SK-N-SH (cell line): ENCODE measurements around the gene SELENOH. TPM values are rescaled to one million over a fixed set of nuclear protein-coding genes. Genes with fewer than 3 reads are reported as not detected.

ENCODE experiments used
- CTCF ChIA-PET: fragments of 300-600, 350-600 bp; formaldehyde crosslinking; extraction: SDS; loops from one replicate; lab custom pipeline; 2021; lab: Yijun Ruan, JAX
- POLR2A ChIA-PET: fragments of 350-600 bp; sonication (Branson Sonifier 250); formaldehyde crosslinking; extraction: SDS; loops from one replicate; lab custom pipeline; 2020; ENCODE audit warnings: antibody characterized with exemption, inconsistent platforms; lab: Yijun Ruan, JAX
- DNase-seq: peaks from one replicate; pipeline ENCODE4 v3.0.0; 2012
- H2AFZ ChIP-seq: fragments of 200-600 bp; sonication (generic); 2 replicates; pipeline ENCODE4 v1.8.1; 2016; ENCODE audit warnings: antibody characterized with exemption, mild to moderate bottlenecking, low read depth
- H3F3A ChIP-seq: fragments of 200-600 bp; sonication (generic); replicated peaks from 2 replicates; pipeline ENCODE3; 2016; ENCODE audit warnings: antibody characterized with exemption, mild to moderate bottlenecking; ENCODE audit not compliant: insufficient read depth
- H3K27ac ChIP-seq, 2 experiments: fragments of 200-500 bp in 1 of 2; fragments of 200-600 bp in 1 of 2; sonication (Bioruptor generic) in 1 of 2; sonication (generic), shearing (Covaris generic) in 1 of 2; 2 replicates each; pipeline versions ENCODE4 v1.5.1 to v1.6.1; 2014 to 2016; ENCODE audit warnings: low read depth in 2 of 2, inconsistent platforms in 1 of 2, low read length in 1 of 2, mild to moderate bottlenecking in 1 of 2, mixed read lengths in 1 of 2
- H3K27me3 ChIP-seq: fragments of 200-600 bp; sonication (generic), shearing (Covaris generic); 2 replicates; pipeline ENCODE4 v1.6.1; 2016; ENCODE audit warnings: mixed run types; ENCODE audit not compliant: insufficient read depth
- H3K36me3 ChIP-seq, 2 experiments: fragments of 200-500 bp in 1 of 2; fragments of 200-600 bp in 1 of 2; sonication (Bioruptor generic) in 1 of 2; sonication (generic) in 1 of 2; replicated peaks in 1 of 2; 2 replicates each; pipeline versions ENCODE3 to v1.5.1; 2014 to 2016; ENCODE audit warnings: low read length in 1 of 2, mild to moderate bottlenecking in 1 of 2; ENCODE audit not compliant: insufficient read depth in 2 of 2, control insufficient read depth in 1 of 2
- H3K4me1 ChIP-seq, 2 experiments: fragments of 200-500 bp in 1 of 2; fragments of 200-600 bp in 1 of 2; sonication (Bioruptor generic) in 1 of 2; sonication (generic), shearing (Covaris generic) in 1 of 2; 2 replicates each; pipeline versions ENCODE4 v1.5.1 to v1.6.1; 2014 to 2016; ENCODE audit warnings: low read depth in 1 of 2, low read length in 1 of 2, mixed run types in 1 of 2; ENCODE audit not compliant: insufficient read depth in 2 of 2, control insufficient read depth in 1 of 2
- H3K4me2 ChIP-seq: fragments of 200-600 bp; sonication (generic), shearing (Covaris generic); 2 replicates; pipeline ENCODE4 v1.6.1; 2017; ENCODE audit warnings: mixed run types
- H3K4me3 ChIP-seq, 2 experiments: fragments of 200-500 bp in 1 of 2; fragments of 200-600 bp in 1 of 2; sonication (Bioruptor generic) in 1 of 2; sonication (generic), shearing (Covaris generic) in 1 of 2; 2 replicates each; pipeline versions ENCODE4 v1.5.1 to v1.8.1; 2014 to 2016; ENCODE audit warnings: low read depth in 2 of 2, inconsistent platforms in 1 of 2, low read length in 1 of 2, mild to moderate bottlenecking in 1 of 2, mixed read lengths in 1 of 2, moderate library complexity in 1 of 2
- H3K79me2 ChIP-seq: fragments of 200-600 bp; sonication (generic); 2 replicates; pipeline ENCODE4 v1.8.1; 2017; ENCODE audit warnings: mild to moderate bottlenecking; ENCODE audit not compliant: insufficient read depth
- H3K9ac ChIP-seq: fragments of 200-600 bp; sonication (generic); 2 replicates; pipeline ENCODE4 v1.6.1; 2017; ENCODE audit warnings: mixed run types
- H3K9me2 ChIP-seq: fragments of 200-600 bp; sonication (generic); 2 replicates; pipeline ENCODE4 v1.6.1; 2017; ENCODE audit warnings: mixed run types
- H3K9me3 ChIP-seq: fragments of 200-600 bp; sonication (generic); 2 replicates; pipeline ENCODE4 v1.6.1; 2017; ENCODE audit warnings: mixed run types, mild to moderate bottlenecking, moderate library complexity
- H4K20me1 ChIP-seq: fragments of 200-600 bp; sonication (generic); 2 replicates; pipeline ENCODE4 v1.6.1; 2017; ENCODE audit warnings: mild to moderate bottlenecking, mixed run types; ENCODE audit not compliant: insufficient read depth
- FOSL2 ChIP-seq: IDR thresholded peaks from 2 replicates; pipeline ENCODE4 v1.4.0; 2012; ENCODE audit warnings: low read depth, mild to moderate bottlenecking, moderate library complexity, borderline replicate concordance
- GATA2 ChIP-seq: sonication (generic); formaldehyde crosslinking; IDR thresholded peaks from 2 replicates; pipeline ENCODE4 v1.5.0; 2020; ENCODE audit warnings: mild to moderate bottlenecking, missing genetic modification reagents
- JUND ChIP-seq: IDR thresholded peaks from 2 replicates; pipeline ENCODE4 v1.4.0; 2012
- MAX ChIP-seq: IDR thresholded peaks from 2 replicates; pipeline ENCODE4 v1.4.0; 2012; ENCODE audit warnings: low read depth
- MXI1 ChIP-seq: IDR thresholded peaks from 2 replicates; pipeline ENCODE4 v1.6.1; 2012; ENCODE audit warnings: mild to moderate bottlenecking, low read depth, low read length, improper control_type of control experiment
- POLR2AphosphoS5 ChIP-seq: IDR thresholded peaks from 2 replicates; pipeline ENCODE4 v1.6.1; 2012; ENCODE audit warnings: low read depth, low read length
- RCOR1 ChIP-seq: fragments of 150-350 bp; IDR thresholded peaks from 2 replicates; pipeline ENCODE4 v1.6.1; 2017; ENCODE audit warnings: antibody characterized with exemption, low read length
- USF2 ChIP-seq: fragments of 150-350 bp; IDR thresholded peaks from 2 replicates; pipeline ENCODE4 v1.6.1; 2017; ENCODE audit warnings: antibody characterized with exemption, low read length, low read depth, borderline replicate concordance
- YY1 ChIP-seq: IDR thresholded peaks from 2 replicates; pipeline ENCODE4 v1.4.0; 2012; ENCODE audit warnings: low read depth, mild to moderate bottlenecking
- ZBTB33 ChIP-seq: IDR thresholded peaks from 2 replicates; pipeline ENCODE4 v1.4.0; 2012; ENCODE audit warnings: low read depth, borderline replicate concordance
- WGBS: methylation state at CpG from one replicate; pipeline ENCODE4 v1.1.6; 2017; ENCODE audit warnings: low lambda C conversion rate; 5-methylcytosine and 5-hydroxymethylcytosine counted together
- polyA plus RNA-seq, 3 experiments: library from polyadenylated mRNA; depleted of rRNA; stranded (reverse); fragments of >200 nt; gene quantifications; 2 replicates each; pipeline ENCODE4 v1.2.3, GENCODE V29; 2012

Gene SELENOH
- polyA plus RNA-seq, 1 of the 3 experiments (the other 2 are of a cell fraction), result 333 TPM

GRCh38 chr11:57732661-57733060, 8.6 kb upstream of the SELENOH start:
- 0 out of 2 replicates have a peak, but pooled peaks cover 5% of the 10 kb centered on the region for H4K20me1 ChIP-seq
- ChIA-PET CTCF (interaction anchor here (0.6 to 1.4 kb wide), 3 partner anchors 26 to 274 kb away, joined by 3 to 4 read pairs (median 3); no protein-coding TSS in a partner anchor), POLR2A (no interaction called here)
- no peak overlapping the region for H3K4me3 ChIP-seq
- TF ChIP-seq POLR2AphosphoS5 (no peak), ZBTB33 (no peak), FOSL2 (no peak), MXI1 (no peak)
- no peaks in the 10 kb centered on the region for H3K9me3 ChIP-seq
- WGBS, result 100% methylated on average over 1 of the region's 1 CpG
- H3K27ac ChIP-seq, result no peak overlapping the region
- H3K9ac ChIP-seq, result no peak overlapping the region
- H3K4me2 ChIP-seq, result no peak overlapping the region
- H3K9me2 ChIP-seq, result no peaks in the 10 kb centered on the region
- DNase-seq, result no peak
- H3K79me2 ChIP-seq, result peaks cover 94% of the 10 kb centered on the region
- no peak overlapping the region for H2AFZ ChIP-seq
- peaks cover 2% of the 10 kb centered on the region for H3F3A ChIP-seq
- no peaks in the 10 kb centered on the region for H3K4me1 ChIP-seq
- H3K36me3 ChIP-seq, result peaks cover 4 to 9% of the 10 kb centered on the region in 2 experiments
- no peaks in the 10 kb centered on the region for H3K27me3 ChIP-seq

- H2AFZ ChIP-seq, result no peak overlapping the region
- peaks cover 68% of the 10 kb centered on the region for H3K79me2 ChIP-seq
- H3K27ac ChIP-seq, result no peak overlapping the region
- no peak overlapping the region for H3K9ac ChIP-seq
- H3K4me1 ChIP-seq, result no peaks in the 10 kb centered on the region
- ChIA-PET POLR2A (no interaction called here), CTCF (interaction anchor here (1.6 kb wide), 1 partner anchor 65 kb away, joined by 4 read pairs; no protein-coding TSS in a partner anchor)
- H3K9me2 ChIP-seq, result no peaks in the 10 kb centered on the region
- 80% methylated on average over 3 of the region's 3 CpGs for WGBS
- TF ChIP-seq JUND (no peak), YY1 (no peak), RCOR1 (no peak), MXI1 (no peak), GATA2 (CRISPR knock-in tag) (no peak), MAX (no peak), USF2 (no peak)
- H4K20me1 ChIP-seq, result 0 out of 2 replicates have a peak, but pooled peaks cover 5% of the 10 kb centered on the region
- H3K9me3 ChIP-seq, result no peaks in the 10 kb centered on the region
- no peak overlapping the region for H3K4me3 ChIP-seq
- no peak for DNase-seq
- H3K27me3 ChIP-seq, result no peaks in the 10 kb centered on the region
- H3K4me2 ChIP-seq, result no peak overlapping the region
- H3F3A ChIP-seq, result peaks cover 11% of the 10 kb centered on the region
- H3K36me3 ChIP-seq, result peaks cover 22 to 23% of the 10 kb centered on the region in 2 experiments
Observed at GRCh38 chr11:57735619-57736298, 5.5 kb upstream of the SELENOH start.
